ENCODE measurements around the gene TAPT1.

TAPT1 gene

DNA sequence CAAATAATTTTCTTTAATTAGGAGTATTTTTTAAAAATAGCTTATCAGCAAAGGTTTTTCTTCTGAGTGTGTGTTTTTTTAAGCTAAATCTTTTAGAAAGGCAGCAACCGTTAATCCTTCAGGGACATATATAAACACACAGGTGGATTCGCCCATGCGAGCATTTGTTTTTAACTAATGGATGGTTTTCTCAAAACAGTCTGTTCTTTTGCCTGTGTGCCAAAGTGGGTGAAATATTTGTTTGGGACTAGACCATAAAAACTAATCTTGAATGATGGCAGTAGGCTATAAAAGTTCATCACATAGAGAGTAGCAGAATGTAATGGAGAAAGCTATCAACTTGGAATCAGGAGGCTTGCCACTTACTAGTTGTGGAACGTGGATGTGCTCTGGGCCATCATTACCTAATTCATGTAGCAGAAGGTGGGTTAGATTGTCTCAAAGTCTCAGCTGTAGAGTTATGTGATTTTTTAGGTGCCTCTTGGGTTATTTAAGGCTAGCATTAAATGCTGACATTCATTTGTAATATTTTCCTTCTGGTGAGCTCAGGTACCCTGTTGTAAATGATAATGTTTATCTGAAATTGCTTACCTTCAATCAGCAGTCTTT, 7.4 kb upstream of the TAPT1 start:
- peaks cover 27% of the 10 kb centered on the region for H3K4me1 Mint-ChIP-seq
- TF ChIP-seq, protein P1, sequence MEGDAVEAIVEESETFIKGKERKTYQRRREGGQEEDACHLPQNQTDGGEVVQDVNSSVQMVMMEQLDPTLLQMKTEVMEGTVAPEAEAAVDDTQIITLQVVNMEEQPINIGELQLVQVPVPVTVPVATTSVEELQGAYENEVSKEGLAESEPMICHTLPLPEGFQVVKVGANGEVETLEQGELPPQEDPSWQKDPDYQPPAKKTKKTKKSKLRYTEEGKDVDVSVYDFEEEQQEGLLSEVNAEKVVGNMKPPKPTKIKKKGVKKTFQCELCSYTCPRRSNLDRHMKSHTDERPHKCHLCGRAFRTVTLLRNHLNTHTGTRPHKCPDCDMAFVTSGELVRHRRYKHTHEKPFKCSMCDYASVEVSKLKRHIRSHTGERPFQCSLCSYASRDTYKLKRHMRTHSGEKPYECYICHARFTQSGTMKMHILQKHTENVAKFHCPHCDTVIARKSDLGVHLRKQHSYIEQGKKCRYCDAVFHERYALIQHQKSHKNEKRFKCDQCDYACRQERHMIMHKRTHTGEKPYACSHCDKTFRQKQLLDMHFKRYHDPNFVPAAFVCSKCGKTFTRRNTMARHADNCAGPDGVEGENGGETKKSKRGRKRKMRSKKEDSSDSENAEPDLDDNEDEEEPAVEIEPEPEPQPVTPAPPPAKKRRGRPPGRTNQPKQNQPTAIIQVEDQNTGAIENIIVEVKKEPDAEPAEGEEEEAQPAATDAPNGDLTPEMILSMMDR (IDR thresholded peaks at IDR 0.05; ENCODE audit: unreplicated experiment in 3 of 3) = no peak
- peak overlapping the region in 1 of 3 experiments; percentile 0 for H3K27ac Mint-ChIP-seq
- H3K9me3 Mint-ChIP-seq = no peaks in the 10 kb centered on the region
- no peaks in the 10 kb centered on the region for H3K36me3 Mint-ChIP-seq (ENCODE audit: low read depth)
- peaks cover 4% of the 10 kb centered on the region for H3K27me3 Mint-ChIP-seq (ENCODE audit: low read depth)
- H3K4me3 Mint-ChIP-seq = no peak overlapping the region

DNA sequence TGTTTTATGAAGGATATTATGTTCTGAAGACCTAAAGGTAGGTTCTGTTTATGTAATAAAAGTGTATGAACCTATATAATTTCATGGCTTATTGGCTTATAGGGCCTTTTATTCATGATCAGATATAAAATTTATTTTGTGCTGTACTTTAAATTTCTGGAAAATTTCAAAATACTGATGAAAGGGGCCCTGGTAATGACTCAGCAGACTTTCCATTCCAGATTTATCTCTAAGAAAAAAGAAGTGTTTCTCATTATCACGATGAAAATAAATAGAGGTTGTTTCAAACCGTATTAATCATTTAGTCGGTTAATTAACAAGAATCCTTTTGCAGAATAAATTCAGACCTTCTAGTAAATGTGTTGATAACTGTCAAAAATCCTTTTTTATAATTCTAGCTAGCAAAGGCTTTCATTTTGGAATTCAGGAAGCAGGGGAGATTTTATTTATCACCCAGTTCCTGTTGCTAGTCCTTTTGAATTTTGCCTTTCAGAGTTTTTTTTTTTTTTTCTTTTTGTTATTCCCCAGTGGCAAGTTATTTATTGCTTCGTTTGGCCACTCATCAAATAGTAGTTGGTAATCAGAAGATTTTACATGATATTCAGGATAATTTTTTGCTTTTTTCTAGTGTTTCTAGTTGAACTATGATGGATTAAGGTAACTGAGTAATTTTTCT, 5.4 kb upstream of the TAPT1 start:
- Mint-ChIP-seq H3K27me3 (ENCODE audit: low read depth) (peaks cover 4% of the 10 kb centered on the region), H3K4me3 (peak overlapping the region; percentile 18 to 67 (median 60)), H3K9me3 (no peaks in the 10 kb centered on the region), H3K27ac (peak overlapping the region; percentile 73 to 76 (median 74)), H3K4me1 (peaks cover 36% of the 10 kb centered on the region), H3K36me3 (ENCODE audit: low read depth) (no peaks in the 10 kb centered on the region)
- TF ChIP-seq, protein P1 (IDR thresholded peaks at IDR 0.05; ENCODE audit: unreplicated experiment in 3 of 3) = no peak

DNA sequence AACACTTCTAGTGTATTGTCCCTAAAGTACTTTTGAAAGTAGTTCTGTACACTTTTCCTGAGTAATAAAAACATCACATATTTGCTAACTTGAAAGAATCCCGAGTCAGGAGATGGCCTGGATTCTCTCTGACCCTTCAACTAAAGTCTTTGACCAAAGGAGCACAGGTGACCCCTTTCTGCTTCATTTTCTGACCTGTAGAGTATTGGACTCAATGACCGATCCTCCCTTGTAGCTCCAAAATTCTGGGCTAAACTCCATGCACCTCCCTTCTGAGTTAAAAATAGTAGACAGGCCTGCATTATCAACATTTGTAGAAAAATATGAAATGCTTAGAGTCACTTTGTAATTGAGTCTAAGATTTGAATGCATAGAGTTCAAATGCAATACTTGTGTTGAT, 4.0 kb upstream of the TAPT1 start:
- Mint-ChIP-seq H3K27ac (peak overlapping the region; percentile 1 to 73 (median 15)), H3K4me1 (peaks cover 36% of the 10 kb centered on the region), H3K4me3 (peak overlapping the region; percentile 30 to 58 (median 31)), H3K27me3 (ENCODE audit: low read depth) (peaks cover 4% of the 10 kb centered on the region), H3K9me3 (no peaks in the 10 kb centered on the region), H3K36me3 (ENCODE audit: low read depth) (no peaks in the 10 kb centered on the region)
- TF ChIP-seq, protein P1 (IDR thresholded peaks at IDR 0.05; ENCODE audit: unreplicated experiment in 3 of 3) = no peak

DNA sequence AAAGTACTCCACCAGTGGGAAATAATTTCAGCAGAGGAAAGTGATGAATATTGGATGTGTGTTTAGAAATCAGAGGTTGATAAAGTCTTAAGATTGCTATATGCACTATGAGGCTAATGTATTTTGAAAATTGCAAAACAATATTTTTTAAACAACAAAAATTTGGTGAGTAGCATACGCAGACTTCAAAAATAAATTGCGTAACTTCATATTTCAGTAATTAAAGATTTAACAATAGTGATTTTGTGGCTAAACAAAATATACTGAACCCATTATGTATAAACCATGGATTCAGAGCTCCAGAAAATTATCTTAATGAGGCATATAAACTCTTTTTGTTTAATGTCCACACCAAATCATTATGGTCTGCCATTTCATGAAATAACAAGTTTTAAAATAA, 3.3 kb upstream of the TAPT1 start:
- Mint-ChIP-seq H3K4me3 (peak overlapping the region in 1 of 3 experiments; percentile 41), H3K27me3 (ENCODE audit: low read depth) (peaks cover 4% of the 10 kb centered on the region), H3K27ac (peak overlapping the region in 1 of 3 experiments; percentile 73), H3K36me3 (ENCODE audit: low read depth) (no peaks in the 10 kb centered on the region), H3K9me3 (no peaks in the 10 kb centered on the region), H3K4me1 (peaks cover 43% of the 10 kb centered on the region)
- TF ChIP-seq, protein P1 (IDR thresholded peaks at IDR 0.05; ENCODE audit: unreplicated experiment in 3 of 3) = no peak

DNA sequence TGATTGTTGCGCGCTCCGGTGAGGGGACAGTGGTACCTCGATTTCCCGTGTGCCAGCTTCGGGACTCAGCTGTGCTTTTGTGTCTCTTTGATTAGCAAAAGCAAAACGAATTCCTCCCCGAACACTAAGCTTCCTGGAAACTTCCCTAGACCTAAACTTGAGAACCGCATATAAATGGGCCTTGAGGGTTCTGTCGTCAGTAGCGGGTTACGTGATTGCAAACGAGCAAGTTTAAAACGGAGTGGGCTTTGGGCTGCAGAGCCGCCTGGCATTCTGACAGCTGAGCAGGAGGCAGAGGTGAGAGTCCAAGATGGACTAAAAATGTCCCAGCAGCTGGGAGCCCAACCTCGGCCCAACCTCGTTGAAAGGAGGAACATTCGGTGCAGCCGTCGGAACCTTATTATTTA, 1.2 kb upstream of the TAPT1 start:
- H3K9me3 Mint-ChIP-seq = no peaks in the 10 kb centered on the region
- TF ChIP-seq, protein P1 (IDR thresholded peaks at IDR 0.05; ENCODE audit: unreplicated experiment in 3 of 3) = no peak

More for the DNA sequence above, 1.2 kb upstream of the TAPT1 start:
- Mint-ChIP-seq H3K4me1 (peaks cover 62% of the 10 kb centered on the region), H3K36me3 (ENCODE audit: low read depth) (no peaks in the 10 kb centered on the region), H3K27ac (peak overlapping the region; percentile 98 to 100 (median 100)), H3K27me3 (ENCODE audit: low read depth) (no peaks in the 10 kb centered on the region), H3K4me3 (peak overlapping the region; percentile 97 to 98 (median 98))

Data from nephron (organoid).